Measurements from ENCODE around the gene PARL.

Gene PARL

DNA sequence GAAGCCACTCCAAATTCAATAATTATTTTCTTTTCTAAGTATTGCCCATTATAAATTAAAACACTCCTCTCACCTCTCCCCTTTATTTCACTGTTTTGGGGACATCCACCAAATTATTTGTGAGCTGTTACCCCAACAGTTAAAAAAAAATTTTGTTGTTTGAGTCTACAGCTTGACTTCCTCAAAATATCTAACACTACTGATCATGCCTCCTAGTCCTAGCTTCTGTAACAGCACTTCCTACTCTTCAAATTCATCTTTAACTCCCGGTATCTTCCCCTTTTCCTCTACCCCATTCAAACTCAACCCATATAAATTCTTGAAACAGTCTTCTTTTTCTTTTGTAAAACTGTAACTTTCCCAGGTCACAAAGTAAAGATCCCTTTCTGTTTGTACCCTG is 15.9 kb downstream of the PARL start:
- Histone ChIP-seq H3K4me1 (ENCODE audit: control insufficient read depth in 2 of 2, insufficient read depth in 2 of 2, low read length in 2 of 2) (no peaks in the 10 kb centered on the region), H3K4me3 (ENCODE audit: low read length in 2 of 2) (no peak overlapping the region), H3K9ac (ENCODE audit: low read depth in 1 of 2, low read length in 2 of 2) (no peak overlapping the region), H3K27me3 (ENCODE audit: control insufficient read depth in 2 of 2, insufficient read depth in 2 of 2, low read length in 2 of 2) (no peaks in the 10 kb centered on the region), H3K9me3 (ENCODE audit: control insufficient read depth in 2 of 2, low read length in 2 of 2) (no peaks in the 10 kb centered on the region), H3K36me3 (ENCODE audit: control insufficient read depth in 2 of 2, insufficient read depth in 2 of 2, low read length in 2 of 2) (peaks cover 18 to 30% of the 10 kb centered on the region in 2 donors), H3K27ac (ENCODE audit: low read depth in 2 of 2, low read length in 2 of 2) (no peak overlapping the region)

DNA sequence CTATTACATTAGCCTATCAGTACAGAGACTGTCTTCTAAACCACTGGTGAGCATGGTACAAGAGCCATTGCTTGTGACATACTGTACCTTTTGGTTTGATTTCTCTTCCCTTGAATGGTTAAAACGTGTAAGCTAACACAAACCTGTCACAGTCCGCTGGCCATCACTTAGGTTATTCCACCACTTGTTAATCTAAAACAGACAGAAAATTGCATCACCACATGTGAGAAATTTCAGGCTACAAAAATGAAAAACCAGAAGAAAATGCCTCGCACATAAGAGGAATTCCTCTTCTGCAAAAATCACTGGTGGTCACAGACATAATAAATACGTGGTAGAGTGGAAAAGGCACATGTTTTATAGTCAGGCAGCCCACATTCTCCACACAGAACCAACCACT is 22.1 kb downstream of the PARL start:
- H3K9ac ChIP-seq (ENCODE audit: low read depth in 1 of 2, low read length in 2 of 2) = no peak overlapping the region

DNA sequence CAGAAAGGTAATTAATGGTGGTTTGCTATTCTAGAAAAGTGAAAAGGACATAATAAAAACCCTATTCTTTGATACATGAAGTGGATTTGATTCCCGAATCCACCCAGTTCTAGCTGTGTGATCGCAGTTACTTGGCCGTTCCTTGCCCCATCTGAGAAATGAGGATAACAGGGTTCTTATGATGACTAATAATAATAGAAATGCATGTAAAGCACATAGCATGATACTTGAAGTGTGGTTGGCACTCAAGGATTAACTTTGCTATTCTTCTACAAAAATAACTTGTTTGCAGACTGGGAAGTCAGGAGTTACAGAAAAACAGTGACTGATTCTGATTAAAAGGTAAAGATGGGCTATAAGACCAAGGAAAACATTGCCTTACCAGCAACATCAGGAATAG is 26.8 kb downstream of the PARL start:
- Histone ChIP-seq H3K9me3 (ENCODE audit: control insufficient read depth in 2 of 2, low read length in 2 of 2) (no peaks in the 10 kb centered on the region), H3K27me3 (ENCODE audit: control insufficient read depth in 2 of 2, insufficient read depth in 2 of 2, low read length in 2 of 2) (no peaks in the 10 kb centered on the region), H3K9ac (ENCODE audit: low read depth in 1 of 2, low read length in 2 of 2) (no peak overlapping the region), H3K4me3 (ENCODE audit: low read length in 2 of 2) (no peak overlapping the region), H3K27ac (ENCODE audit: low read depth in 2 of 2, low read length in 2 of 2) (no peak overlapping the region), H3K36me3 (ENCODE audit: control insufficient read depth in 2 of 2, insufficient read depth in 2 of 2, low read length in 2 of 2) (peaks cover 39 to 56% of the 10 kb centered on the region in 2 donors), H3K4me1 (ENCODE audit: control insufficient read depth in 2 of 2, insufficient read depth in 2 of 2, low read length in 2 of 2) (no peaks in the 10 kb centered on the region)

More for the DNA sequence above, 22.1 kb downstream of the PARL start:
- Histone ChIP-seq H3K4me1 (ENCODE audit: control insufficient read depth in 2 of 2, insufficient read depth in 2 of 2, low read length in 2 of 2) (no peaks in the 10 kb centered on the region), H3K9me3 (ENCODE audit: control insufficient read depth in 2 of 2, low read length in 2 of 2) (no peaks in the 10 kb centered on the region), H3K27ac (ENCODE audit: low read depth in 2 of 2, low read length in 2 of 2) (no peak overlapping the region), H3K36me3 (ENCODE audit: control insufficient read depth in 2 of 2, insufficient read depth in 2 of 2, low read length in 2 of 2) (peaks cover 47 to 66% of the 10 kb centered on the region in 2 donors), H3K27me3 (ENCODE audit: control insufficient read depth in 2 of 2, insufficient read depth in 2 of 2, low read length in 2 of 2) (no peaks in the 10 kb centered on the region), H3K4me3 (ENCODE audit: low read length in 2 of 2) (no peak overlapping the region)

GRCh38 chr3:183854318-183855035 is 30.2 kb downstream of the PARL start:
- Histone ChIP-seq H3K27ac (ENCODE audit: low read depth in 2 of 2, low read length in 2 of 2) (no peak overlapping the region), H3K9me3 (ENCODE audit: control insufficient read depth in 2 of 2, low read length in 2 of 2) (no peaks in the 10 kb centered on the region), H3K9ac (ENCODE audit: low read depth in 1 of 2, low read length in 2 of 2) (no peak overlapping the region), H3K4me1 (ENCODE audit: control insufficient read depth in 2 of 2, insufficient read depth in 2 of 2, low read length in 2 of 2) (no peaks in the 10 kb centered on the region), H3K27me3 (ENCODE audit: control insufficient read depth in 2 of 2, insufficient read depth in 2 of 2, low read length in 2 of 2) (no peaks in the 10 kb centered on the region), H3K36me3 (ENCODE audit: control insufficient read depth in 2 of 2, insufficient read depth in 2 of 2, low read length in 2 of 2) (peaks cover 27 to 41% of the 10 kb centered on the region in 2 donors), H3K4me3 (ENCODE audit: low read length in 2 of 2) (no peak overlapping the region)

DNA sequence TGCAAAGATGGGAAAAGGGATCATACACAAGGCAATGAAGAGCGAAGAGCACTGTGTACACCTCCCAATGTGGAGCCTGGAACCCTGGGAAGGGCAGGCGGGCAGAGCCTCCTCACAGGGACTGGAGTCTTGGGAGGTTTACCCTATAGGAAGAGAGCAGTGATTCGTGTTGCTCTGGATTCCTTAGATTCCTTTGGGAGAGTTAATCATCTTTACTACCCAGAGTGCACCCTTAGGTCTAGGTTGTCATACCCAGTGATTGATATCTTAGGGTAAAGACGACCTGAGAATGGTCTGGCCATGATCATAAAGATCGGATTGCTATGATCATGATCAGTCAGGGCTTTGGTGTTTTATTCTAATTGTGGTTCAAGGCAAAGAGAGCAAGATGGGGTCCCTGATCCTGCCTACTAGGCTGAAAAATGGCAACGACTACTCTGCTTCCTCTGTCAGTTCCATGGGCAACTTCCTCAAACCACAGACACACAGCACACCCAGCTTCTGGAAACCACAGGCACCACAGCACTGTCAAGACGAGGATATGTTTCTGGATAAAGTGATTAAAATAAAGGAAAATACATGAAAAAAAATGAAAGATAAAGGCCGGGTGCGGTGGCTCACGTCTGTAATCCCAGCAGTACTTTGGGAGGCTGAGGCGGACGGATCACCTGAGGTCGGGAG is 38.9 kb downstream of the PARL start:
- Histone ChIP-seq H3K9me3 (ENCODE audit: control insufficient read depth in 2 of 2, low read length in 2 of 2) (no peaks in the 10 kb centered on the region), H3K4me3 (ENCODE audit: low read length in 2 of 2) (no peak overlapping the region), H3K9ac (ENCODE audit: low read depth in 1 of 2, low read length in 2 of 2) (no peak overlapping the region), H3K4me1 (ENCODE audit: control insufficient read depth in 2 of 2, insufficient read depth in 2 of 2, low read length in 2 of 2) (no peaks in the 10 kb centered on the region), H3K36me3 (ENCODE audit: control insufficient read depth in 2 of 2, insufficient read depth in 2 of 2, low read length in 2 of 2) (peaks cover 50 to 57% of the 10 kb centered on the region in 2 donors), H3K27me3 (ENCODE audit: control insufficient read depth in 2 of 2, insufficient read depth in 2 of 2, low read length in 2 of 2) (no peaks in the 10 kb centered on the region), H3K27ac (ENCODE audit: low read depth in 2 of 2, low read length in 2 of 2) (no peak overlapping the region)

- Histone ChIP-seq H3K27me3 (ENCODE audit: control insufficient read depth in 2 of 2, insufficient read depth in 2 of 2, low read length in 2 of 2) (no peaks in the 10 kb centered on the region), H3K36me3 (ENCODE audit: control insufficient read depth in 2 of 2, insufficient read depth in 2 of 2, low read length in 2 of 2) (peaks cover 51 to 55% of the 10 kb centered on the region in 2 donors), H3K27ac (ENCODE audit: low read depth in 2 of 2, low read length in 2 of 2) (no peak overlapping the region), H3K9ac (ENCODE audit: low read depth in 1 of 2, low read length in 2 of 2) (no peak overlapping the region), H3K9me3 (ENCODE audit: control insufficient read depth in 2 of 2, low read length in 2 of 2) (no peaks in the 10 kb centered on the region), H3K4me1 (ENCODE audit: control insufficient read depth in 2 of 2, insufficient read depth in 2 of 2, low read length in 2 of 2) (no peaks in the 10 kb centered on the region), H3K4me3 (ENCODE audit: low read length in 2 of 2) (no peak overlapping the region)
Observed at GRCh38 chr3:183845090-183845489, 39.6 kb downstream of the PARL start.

GRCh38 chr3:183844606-183845005 is 40.1 kb downstream of the PARL start:
- Histone ChIP-seq H3K9me3 (ENCODE audit: control insufficient read depth in 2 of 2, low read length in 2 of 2) (no peaks in the 10 kb centered on the region), H3K4me3 (ENCODE audit: low read length in 2 of 2) (no peak overlapping the region), H3K27me3 (ENCODE audit: control insufficient read depth in 2 of 2, insufficient read depth in 2 of 2, low read length in 2 of 2) (no peaks in the 10 kb centered on the region), H3K4me1 (ENCODE audit: control insufficient read depth in 2 of 2, insufficient read depth in 2 of 2, low read length in 2 of 2) (no peaks in the 10 kb centered on the region), H3K36me3 (ENCODE audit: control insufficient read depth in 2 of 2, insufficient read depth in 2 of 2, low read length in 2 of 2) (peaks cover 51 to 55% of the 10 kb centered on the region in 2 donors), H3K9ac (ENCODE audit: low read depth in 1 of 2, low read length in 2 of 2) (no peak overlapping the region), H3K27ac (ENCODE audit: low read depth in 2 of 2, low read length in 2 of 2) (no peak overlapping the region)

GRCh38 chr3:183839751-183840150 is 44.9 kb downstream of the PARL start:
- Histone ChIP-seq H3K27ac (ENCODE audit: low read depth in 2 of 2, low read length in 2 of 2) (no peak overlapping the region), H3K36me3 (ENCODE audit: control insufficient read depth in 2 of 2, insufficient read depth in 2 of 2, low read length in 2 of 2) (peaks cover 42 to 43% of the 10 kb centered on the region in 2 donors), H3K4me3 (ENCODE audit: low read length in 2 of 2) (no peak overlapping the region), H3K9ac (ENCODE audit: low read depth in 1 of 2, low read length in 2 of 2) (no peak overlapping the region), H3K27me3 (ENCODE audit: control insufficient read depth in 2 of 2, insufficient read depth in 2 of 2, low read length in 2 of 2) (no peaks in the 10 kb centered on the region), H3K9me3 (ENCODE audit: control insufficient read depth in 2 of 2, low read length in 2 of 2) (no peaks in the 10 kb centered on the region), H3K4me1 (ENCODE audit: control insufficient read depth in 2 of 2, insufficient read depth in 2 of 2, low read length in 2 of 2) (no peaks in the 10 kb centered on the region)

GRCh38 chr3:183837894-183838293 is 46.8 kb downstream of the PARL start:
- H3K4me1 ChIP-seq (ENCODE audit: control insufficient read depth in 2 of 2, insufficient read depth in 2 of 2, low read length in 2 of 2) = no peaks in the 10 kb centered on the region
- H3K9me3 ChIP-seq (ENCODE audit: control insufficient read depth in 2 of 2, low read length in 2 of 2) = no peaks in the 10 kb centered on the region
- H3K36me3 ChIP-seq (ENCODE audit: control insufficient read depth in 2 of 2, insufficient read depth in 2 of 2, low read length in 2 of 2) = peaks cover 44 to 51% of the 10 kb centered on the region in 2 donors
- no peak overlapping the region for H3K27ac ChIP-seq (ENCODE audit: low read depth in 2 of 2, low read length in 2 of 2)
- no peak overlapping the region for H3K4me3 ChIP-seq (ENCODE audit: low read length in 2 of 2)
- no peak overlapping the region for H3K9ac ChIP-seq (ENCODE audit: low read depth in 1 of 2, low read length in 2 of 2)
- no peaks in the 10 kb centered on the region for H3K27me3 ChIP-seq (ENCODE audit: control insufficient read depth in 2 of 2, insufficient read depth in 2 of 2, low read length in 2 of 2)

DNA sequence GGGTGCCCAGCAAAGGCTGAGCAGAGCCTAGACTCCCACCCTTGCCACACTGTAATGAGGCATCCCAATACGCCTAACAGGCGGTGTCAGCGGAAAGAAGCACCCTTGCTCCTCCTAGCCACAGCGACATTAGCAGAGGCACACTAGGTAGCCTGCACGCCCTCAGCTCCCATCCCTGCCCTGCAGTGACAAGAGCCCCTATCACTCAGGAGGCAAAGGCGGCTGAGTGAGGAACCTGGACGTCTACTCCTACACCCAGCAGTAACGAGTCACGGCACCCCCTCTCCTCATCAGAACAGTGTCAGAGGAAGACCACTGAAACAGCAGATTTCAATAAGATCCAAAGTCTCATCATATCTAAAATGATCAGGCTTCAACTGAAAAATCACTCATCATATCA is 47.3 kb downstream of the PARL start:
- H3K36me3 ChIP-seq (ENCODE audit: control insufficient read depth in 2 of 2, insufficient read depth in 2 of 2, low read length in 2 of 2) = peaks cover 48 to 54% of the 10 kb centered on the region in 2 donors

More for the DNA sequence above, 47.3 kb downstream of the PARL start:
- H3K4me1 ChIP-seq (ENCODE audit: control insufficient read depth in 2 of 2, insufficient read depth in 2 of 2, low read length in 2 of 2) = no peaks in the 10 kb centered on the region
- H3K27me3 ChIP-seq (ENCODE audit: control insufficient read depth in 2 of 2, insufficient read depth in 2 of 2, low read length in 2 of 2) = no peaks in the 10 kb centered on the region
- no peak overlapping the region for H3K27ac ChIP-seq (ENCODE audit: low read depth in 2 of 2, low read length in 2 of 2)
- H3K9ac ChIP-seq (ENCODE audit: low read depth in 1 of 2, low read length in 2 of 2) = no peak overlapping the region
- H3K9me3 ChIP-seq (ENCODE audit: control insufficient read depth in 2 of 2, low read length in 2 of 2) = no peaks in the 10 kb centered on the region
- no peak overlapping the region for H3K4me3 ChIP-seq (ENCODE audit: low read length in 2 of 2)
